T-helper 2 cell (primary cell): ENCODE measurements around the gene MTA3.
"Not testable (repeated sequence)": the region's sequence is repeated elsewhere in the genome, so short reads cannot be mapped to it uniquely, and the experiment has no call there.

Source experiments
- DNase-seq, 5 experiments: peaks; one replicate each; pipeline versions ENCODE4 v3.0.0 to v3.0.0-alpha.2; 2012 to 2022

Gene MTA3

DNA sequence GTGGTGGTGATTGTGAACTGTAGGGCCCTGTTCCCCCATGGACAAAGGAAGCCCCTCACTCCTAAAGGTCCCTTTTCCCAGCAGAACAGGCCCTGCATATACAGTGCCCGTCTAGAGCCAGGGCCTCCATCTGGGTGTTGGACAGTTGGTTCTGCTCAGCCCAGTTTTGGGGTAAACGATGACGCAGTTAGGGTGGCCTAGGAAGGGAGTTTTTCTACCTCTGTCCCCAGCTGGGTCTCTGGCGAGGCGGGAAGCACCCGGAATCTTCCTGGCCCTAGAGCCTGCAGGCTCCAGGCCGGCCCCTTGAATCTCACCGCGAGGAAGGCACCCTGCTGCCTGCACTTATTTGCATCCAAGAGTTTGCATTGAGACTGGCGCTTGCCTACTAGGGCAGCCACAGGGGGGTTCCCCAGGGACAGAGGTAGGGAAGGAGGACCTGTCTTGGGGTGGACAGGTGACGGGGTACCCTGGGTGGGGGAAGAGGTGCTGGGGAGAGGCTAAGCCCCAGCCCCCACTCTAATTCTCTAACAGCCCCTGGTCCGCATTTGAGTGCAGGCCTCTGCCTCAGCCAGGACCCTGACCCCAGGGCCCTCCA is 529 bp upstream of the MTA3 start:
- peak in 2 of 5 experiments; percentile 3 to 9 for DNase-seq

GRCh38 chr2:42569116-42569711 is 782 bp downstream of the MTA3 start:
- peak in 1 of 5 experiments; percentile 31 for DNase-seq

DNA sequence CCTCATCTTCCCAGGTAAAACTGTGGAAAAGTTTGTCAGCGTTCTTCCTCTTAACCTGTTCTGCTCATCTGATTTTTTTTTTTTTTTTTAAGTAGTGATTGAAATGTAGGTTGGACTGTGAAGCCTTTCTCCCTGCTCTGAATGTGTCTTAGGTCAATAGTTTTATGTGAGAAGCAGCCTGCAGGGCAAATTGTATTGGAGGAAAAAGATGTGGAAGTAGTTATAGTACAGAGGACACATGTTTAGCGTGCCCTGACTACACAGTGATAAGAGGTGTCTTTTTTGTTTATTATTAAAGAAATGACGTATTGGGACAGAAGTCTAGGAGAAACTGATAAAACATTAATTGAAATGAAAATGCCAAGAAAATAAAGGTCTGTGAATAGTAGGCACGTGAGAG is 1.5 kb downstream of the MTA3 start:
- no peak for DNase-seq

- DNase-seq = no peak
These were observed 4.1 kb downstream of the MTA3 start for GRCh38 chr2:42572297-42573081.

GRCh38 chr2:42573256-42573655 is 4.8 kb downstream of the MTA3 start:
- no peak for DNase-seq

- peak in 1 of 5 experiments; percentile 37 for DNase-seq
These were observed 7.1 kb downstream of the MTA3 start for GRCh38 chr2:42575458-42576064.

GRCh38 chr2:42578621-42579020 is 10.2 kb downstream of the MTA3 start:
- DNase-seq = no peak

DNA sequence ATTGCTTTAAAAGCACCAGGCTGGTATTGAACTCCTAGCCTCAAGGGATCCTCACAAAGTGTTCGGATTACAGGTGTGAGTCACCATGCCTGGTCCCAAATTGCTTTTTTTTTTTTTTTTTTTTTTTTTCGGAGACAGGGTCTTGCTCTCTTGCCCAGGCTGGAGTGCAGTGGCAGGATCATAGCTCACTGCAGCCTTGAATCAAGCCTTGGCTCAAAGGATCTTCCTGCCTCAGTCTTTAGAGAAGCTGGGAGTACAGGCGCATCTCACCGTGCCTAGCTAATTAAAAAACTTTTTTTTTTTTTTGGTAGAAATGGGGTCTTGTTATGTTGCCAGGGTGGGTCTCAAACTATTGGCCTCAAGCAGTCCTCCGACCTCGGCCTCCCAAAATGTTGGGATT is 12.8 kb downstream of the MTA3 start:
- no peak for DNase-seq

GRCh38 chr2:42584628-42585027 is 16.2 kb downstream of the MTA3 start:
- not testable (repeated sequence) for DNase-seq

- no peak for DNase-seq
These were observed 17.3 kb downstream of the MTA3 start for GRCh38 chr2:42585779-42586178.

- no peak for DNase-seq
These were observed 19.2 kb downstream of the MTA3 start for GRCh38 chr2:42587526-42588117.

GRCh38 chr2:42588121-42588520 is 19.7 kb downstream of the MTA3 start:
- no peak for DNase-seq

GRCh38 chr2:42590176-42590575 is 21.7 kb downstream of the MTA3 start:
- no peak for DNase-seq

GRCh38 chr2:42593282-42593681 is 24.9 kb downstream of the MTA3 start:
- DNase-seq = no peak

DNA sequence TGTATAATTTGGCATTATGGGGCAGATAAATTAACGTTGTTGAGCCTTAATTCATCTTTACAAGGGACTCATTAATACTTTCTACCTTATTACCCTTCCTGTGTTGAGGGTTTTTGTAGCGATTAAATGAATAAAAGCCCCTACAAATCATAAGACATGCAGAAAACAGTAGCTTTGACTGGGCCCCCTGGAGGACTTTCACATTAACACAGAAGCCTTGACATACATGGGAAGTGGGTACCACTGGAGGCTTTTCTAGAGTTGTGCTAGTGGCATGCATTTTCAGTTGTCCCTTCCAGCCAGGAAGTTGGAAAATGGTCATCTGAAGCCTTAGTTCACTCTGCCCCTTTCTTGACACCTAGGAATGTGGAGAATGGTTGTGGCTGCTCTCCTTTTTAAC is 30.2 kb downstream of the MTA3 start:
- DNase-seq = no peak

DNA sequence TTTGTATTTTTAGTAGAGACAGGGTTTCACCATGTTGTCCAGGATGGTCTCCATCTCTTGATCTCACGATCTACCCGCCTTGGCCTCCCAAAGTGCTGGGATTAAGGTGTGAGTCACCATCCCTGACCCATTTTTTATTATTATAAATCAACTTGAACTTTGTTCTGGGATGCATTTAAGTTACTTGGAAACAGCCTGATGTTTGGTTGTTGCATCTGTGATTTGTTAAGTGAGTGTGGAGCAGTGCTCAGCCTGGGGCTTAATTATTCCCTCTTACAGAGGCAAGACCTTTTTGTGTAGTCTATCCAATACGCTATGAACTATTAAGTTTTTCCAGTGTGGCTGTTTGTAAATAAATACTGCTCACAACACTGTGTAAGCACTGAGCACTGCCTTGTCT is 32.6 kb downstream of the MTA3 start:
- no peak for DNase-seq

GRCh38 chr2:42602218-42602875 is 33.9 kb downstream of the MTA3 start:
- no peak for DNase-seq

DNA sequence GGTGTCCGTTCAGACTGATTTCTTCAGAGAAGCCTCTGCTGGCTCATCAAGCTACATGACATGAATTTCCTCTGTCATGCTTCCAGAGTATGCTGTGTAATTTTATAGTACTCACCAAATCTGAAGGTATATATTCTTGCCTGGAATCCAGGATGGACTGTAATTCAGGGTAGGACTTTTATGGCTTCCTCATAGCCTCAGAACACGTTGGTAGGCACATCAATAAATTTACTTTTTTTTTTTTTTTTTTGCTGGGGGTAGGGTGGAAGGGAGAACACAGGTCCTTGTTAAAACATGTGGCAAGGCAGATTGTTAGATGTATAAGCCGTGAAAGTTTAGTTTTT is 34.4 kb downstream of the MTA3 start:
- DNase-seq = no peak

GRCh38 chr2:42604341-42604867 is 36.0 kb downstream of the MTA3 start:
- DNase-seq = not testable (repeated sequence)

GRCh38 chr2:42606166-42606565 is 37.7 kb downstream of the MTA3 start:
- DNase-seq = not testable (repeated sequence)

DNA sequence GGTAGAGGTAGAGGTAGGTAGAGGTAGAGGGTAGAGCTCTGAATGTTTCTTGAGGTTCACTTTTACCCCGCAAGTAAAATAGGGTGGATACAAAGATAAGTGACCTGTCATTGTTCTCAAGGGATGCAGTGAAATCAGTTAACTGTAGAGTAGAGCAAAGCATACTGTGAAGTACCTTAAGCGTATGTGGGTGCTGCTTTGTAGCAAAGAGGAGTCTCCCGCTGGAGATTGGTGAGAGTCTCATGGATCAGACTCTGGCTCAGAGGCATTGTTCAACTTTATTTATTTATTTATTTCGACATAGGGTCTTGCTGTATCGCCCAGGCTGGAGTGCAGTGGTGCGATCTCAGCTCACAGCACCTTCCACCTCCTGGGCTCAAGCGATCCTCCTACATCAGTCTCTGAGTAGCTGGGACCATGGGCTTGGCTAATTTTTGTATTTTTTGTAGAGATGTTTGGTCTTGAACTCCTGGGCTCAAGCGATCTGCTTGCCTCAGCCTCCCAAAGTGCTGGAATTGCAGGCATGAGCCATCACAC is 38.7 kb downstream of the MTA3 start:
- no peak for DNase-seq
